Activated CD4-positive, alpha-beta T cell treated with anti-CD3 and anti-CD28 coated beads for 24 hours (primary cell): ENCODE results near the gene MAP4K4.
"Not testable (repeated sequence)": the region's sequence is repeated elsewhere in the genome, so short reads cannot be mapped to it uniquely, and the experiment has no call there.

Experiments used
- DNase-seq, 2 donors: peaks; one replicate each; pipeline ENCODE4 v3.0.0-alpha.2; 2020; ENCODE audit warnings: low read depth in 2 of 2

MAP4K4 gene

GRCh38 chr2:101742547-101742946, 45.0 kb downstream of the MAP4K4 start:
- no peak for DNase-seq

GRCh38 chr2:101743288-101743687, 45.8 kb downstream of the MAP4K4 start:
- no peak for DNase-seq

GRCh38 chr2:101744832-101745231, 47.3 kb downstream of the MAP4K4 start:
- no peak for DNase-seq

- no peak for DNase-seq
Measured at GRCh38 chr2:101745711-101746694, 48.5 kb downstream of the MAP4K4 start.

- DNase-seq, result no peak
Measured at GRCh38 chr2:101748000-101748399, 50.5 kb downstream of the MAP4K4 start.

- not testable (repeated sequence) for DNase-seq
Measured at GRCh38 chr2:101748462-101748861, 51.0 kb downstream of the MAP4K4 start.

GRCh38 chr2:101750688-101751087, 53.2 kb downstream of the MAP4K4 start:
- no peak for DNase-seq

GRCh38 chr2:101751276-101751815, 53.8 kb downstream of the MAP4K4 start:
- no peak for DNase-seq

GRCh38 chr2:101751875-101752619, 54.5 kb downstream of the MAP4K4 start:
- DNase-seq, result no peak

GRCh38 chr2:101752716-101753616, 55.5 kb downstream of the MAP4K4 start:
- DNase-seq, result no peak

GRCh38 chr2:101753720-101754490, 56.4 kb downstream of the MAP4K4 start:
- no peak for DNase-seq

- no peak for DNase-seq
Measured at GRCh38 chr2:101754618-101755017, 57.1 kb downstream of the MAP4K4 start.

- no peak for DNase-seq
Measured at GRCh38 chr2:101756266-101756665, 58.8 kb downstream of the MAP4K4 start.

GRCh38 chr2:101758001-101758400, 60.5 kb downstream of the MAP4K4 start:
- DNase-seq, result peak in 1 of 2 donors; percentile 18

GRCh38 chr2:101759162-101759561, 61.7 kb downstream of the MAP4K4 start:
- DNase-seq, result no peak

- no peak for DNase-seq
Measured at GRCh38 chr2:101762451-101763171, 65.1 kb downstream of the MAP4K4 start.

- DNase-seq, result no peak
Measured at GRCh38 chr2:101763496-101764333, 66.2 kb downstream of the MAP4K4 start.

GRCh38 chr2:101766337-101766736, 68.8 kb downstream of the MAP4K4 start:
- no peak for DNase-seq
